Calu3 (cell line): Measurements from ENCODE around the gene MED28. TPM values are rescaled to one million over a fixed set of nuclear protein-coding genes. Genes with fewer than 3 reads are reported as not detected.

ENCODE experiments used
- BruUV-seq: library from RNA; stranded (reverse); fragments of 400-500 nt; replicated peaks from 2 replicates; lab custom pipeline; 2021; lab: Mats Ljungman, UMichigan
- CTCF ChIA-PET: fragments of 300-600 bp; sonication (Branson Sonifier 250); formaldehyde crosslinking; loops from one replicate; lab custom pipeline; 2022; ENCODE audit warnings: antibody characterized with exemption; lab: Charles Lee
- DNase-seq: peaks from one replicate; pipeline ENCODE4 v3.0.0; 2022
- H3K27ac Mint-ChIP-seq: one replicate; pipeline ENCODE4 v1.8.0; 2022; ENCODE audit warnings: mixed read lengths; ENCODE audit not compliant: unreplicated experiment
- H3K27me3 Mint-ChIP-seq: one replicate; pipeline ENCODE4 v1.8.0; 2022; ENCODE audit warnings: mixed read lengths; ENCODE audit not compliant: unreplicated experiment
- H3K36me3 Mint-ChIP-seq: one replicate; pipeline ENCODE4 v1.8.0; 2022; ENCODE audit warnings: mild to moderate bottlenecking, moderate library complexity, mixed read lengths; ENCODE audit not compliant: insufficient read depth, unreplicated experiment
- H3K4me1 Mint-ChIP-seq: one replicate; pipeline ENCODE4 v1.8.0; 2022; ENCODE audit warnings: mild to moderate bottlenecking, low read depth, mixed read lengths; ENCODE audit not compliant: unreplicated experiment
- H3K4me3 Mint-ChIP-seq: one replicate; pipeline ENCODE4 v1.8.0; 2022; ENCODE audit warnings: mild to moderate bottlenecking, low read depth, moderate library complexity, mixed read lengths; ENCODE audit not compliant: unreplicated experiment
- H3K9me3 Mint-ChIP-seq: one replicate; pipeline ENCODE4 v1.8.0; 2022; ENCODE audit warnings: low read depth, mixed read lengths; ENCODE audit not compliant: unreplicated experiment
- intact Hi-C: fragments of 100-400 bp; cut with micrococcal nuclease; formaldehyde crosslinking; loops from one replicate; pipeline ENCODE4 v1.10.0; 2022; ENCODE audit not compliant: unreplicated experiment
- total RNA-seq: library from RNA; stranded (reverse); gene quantifications from 2 replicates; pipeline ENCODE4 v1.2.3, GENCODE V29; 2022
- TF ChIP-seq, protein P1 (sequence below): fragments of 200-600 bp; IDR thresholded peaks from one replicate; pipeline ENCODE4 v1.8.0; 2022; ENCODE audit warnings: antibody characterized with exemption; ENCODE audit not compliant: unreplicated experiment

MED28 gene
- total RNA-seq, 1 experiment from 2014 or later, result 27.2 TPM

DNA sequence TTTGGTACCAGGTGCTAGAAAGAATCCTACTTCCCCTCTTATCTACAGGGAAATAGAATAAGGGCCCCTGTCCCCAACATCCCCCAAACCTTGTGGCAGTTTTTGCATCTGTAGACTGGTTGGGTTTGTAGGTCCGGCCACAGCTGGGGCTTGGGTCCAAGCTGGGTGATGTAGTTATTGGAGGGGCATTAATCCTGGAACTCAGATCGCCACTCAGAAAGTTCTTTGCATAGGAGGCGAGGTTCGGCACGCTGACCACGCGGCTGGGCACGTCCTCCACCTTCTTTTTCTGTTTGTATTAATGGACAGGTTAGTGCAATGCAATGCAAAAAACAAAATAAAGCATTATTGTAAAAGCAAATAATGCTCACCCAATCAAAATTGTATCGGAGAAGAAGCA is 19.2 kb downstream of the MED28 start:
- DNase-seq, result no peak
- intact Hi-C loops, result no loop called here
- no TSS peak for BruUV-seq
- Mint-ChIP-seq H3K4me1 (no peaks in the 10 kb centered on the region), H3K36me3 (peaks cover 14% of the 10 kb centered on the region), H3K9me3 (no peaks in the 10 kb centered on the region), H3K27me3 (no peaks in the 10 kb centered on the region), H3K27ac (no peak overlapping the region), H3K4me3 (no peak overlapping the region)
- TF ChIP-seq, protein P1, sequence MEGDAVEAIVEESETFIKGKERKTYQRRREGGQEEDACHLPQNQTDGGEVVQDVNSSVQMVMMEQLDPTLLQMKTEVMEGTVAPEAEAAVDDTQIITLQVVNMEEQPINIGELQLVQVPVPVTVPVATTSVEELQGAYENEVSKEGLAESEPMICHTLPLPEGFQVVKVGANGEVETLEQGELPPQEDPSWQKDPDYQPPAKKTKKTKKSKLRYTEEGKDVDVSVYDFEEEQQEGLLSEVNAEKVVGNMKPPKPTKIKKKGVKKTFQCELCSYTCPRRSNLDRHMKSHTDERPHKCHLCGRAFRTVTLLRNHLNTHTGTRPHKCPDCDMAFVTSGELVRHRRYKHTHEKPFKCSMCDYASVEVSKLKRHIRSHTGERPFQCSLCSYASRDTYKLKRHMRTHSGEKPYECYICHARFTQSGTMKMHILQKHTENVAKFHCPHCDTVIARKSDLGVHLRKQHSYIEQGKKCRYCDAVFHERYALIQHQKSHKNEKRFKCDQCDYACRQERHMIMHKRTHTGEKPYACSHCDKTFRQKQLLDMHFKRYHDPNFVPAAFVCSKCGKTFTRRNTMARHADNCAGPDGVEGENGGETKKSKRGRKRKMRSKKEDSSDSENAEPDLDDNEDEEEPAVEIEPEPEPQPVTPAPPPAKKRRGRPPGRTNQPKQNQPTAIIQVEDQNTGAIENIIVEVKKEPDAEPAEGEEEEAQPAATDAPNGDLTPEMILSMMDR, result no peak
- CTCF ChIA-PET, result no interaction called here

DNA sequence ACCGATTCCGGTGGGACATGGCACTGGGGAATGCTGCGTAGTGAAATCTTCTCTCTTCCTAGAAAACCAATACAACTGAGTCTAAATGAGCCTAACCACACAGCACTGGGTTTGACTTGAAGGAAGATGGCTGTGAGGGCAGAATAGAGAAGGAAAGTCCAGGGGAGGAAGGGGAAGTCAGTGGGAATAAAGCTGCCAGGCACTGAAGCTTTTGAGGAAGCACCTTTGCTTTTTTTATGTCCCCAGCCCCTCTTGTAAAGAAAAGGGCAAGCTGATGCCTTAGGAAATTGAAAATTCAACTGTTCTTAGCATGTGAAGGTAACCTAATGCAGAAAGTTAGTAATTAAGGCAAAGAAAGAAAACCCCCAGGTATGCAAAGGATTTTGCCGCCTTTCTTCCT is 20.6 kb downstream of the MED28 start:
- TF ChIP-seq, protein P1, result no peak
- no peak overlapping the region for H3K4me3 Mint-ChIP-seq
- intact Hi-C loops, result no loop called here
- H3K36me3 Mint-ChIP-seq, result peaks cover 8% of the 10 kb centered on the region
- no peaks in the 10 kb centered on the region for H3K27me3 Mint-ChIP-seq
- BruUV-seq, result no TSS peak
- no peaks in the 10 kb centered on the region for H3K4me1 Mint-ChIP-seq
- DNase-seq, result no peak
- CTCF ChIA-PET, result no interaction called here
- no peak overlapping the region for H3K27ac Mint-ChIP-seq
- H3K9me3 Mint-ChIP-seq, result no peaks in the 10 kb centered on the region

DNA sequence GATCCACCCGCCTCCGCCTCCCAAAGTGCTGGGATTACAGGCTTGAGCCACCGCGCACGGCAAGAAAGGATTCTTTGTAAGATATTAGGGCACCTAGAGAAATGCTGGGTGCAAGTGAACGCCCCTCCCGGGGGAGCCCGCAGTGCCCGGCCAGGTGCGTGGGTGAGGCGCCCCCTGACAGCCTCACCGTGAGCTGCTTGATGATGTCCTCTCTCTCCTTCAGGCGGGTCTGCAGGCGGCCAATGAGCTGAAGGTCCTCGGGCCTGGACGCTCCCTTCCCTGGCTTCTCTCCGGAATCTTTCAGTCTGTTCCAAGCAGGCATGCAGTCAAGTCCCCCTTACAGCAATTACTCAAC is 21.9 kb downstream of the MED28 start:
- Mint-ChIP-seq H3K9me3 (no peaks in the 10 kb centered on the region), H3K36me3 (peaks cover 8% of the 10 kb centered on the region), H3K4me1 (no peaks in the 10 kb centered on the region), H3K27ac (no peak overlapping the region), H3K4me3 (no peak overlapping the region), H3K27me3 (no peaks in the 10 kb centered on the region)
- CTCF ChIA-PET, result no interaction called here
- DNase-seq, result no peak
- TF ChIP-seq, protein P1, result no peak
- intact Hi-C loops, result loop anchor here (2.0 kb wide), 1 partner anchor 88 kb away; no protein-coding TSS in a partner anchor
- BruUV-seq, result no TSS peak

DNA sequence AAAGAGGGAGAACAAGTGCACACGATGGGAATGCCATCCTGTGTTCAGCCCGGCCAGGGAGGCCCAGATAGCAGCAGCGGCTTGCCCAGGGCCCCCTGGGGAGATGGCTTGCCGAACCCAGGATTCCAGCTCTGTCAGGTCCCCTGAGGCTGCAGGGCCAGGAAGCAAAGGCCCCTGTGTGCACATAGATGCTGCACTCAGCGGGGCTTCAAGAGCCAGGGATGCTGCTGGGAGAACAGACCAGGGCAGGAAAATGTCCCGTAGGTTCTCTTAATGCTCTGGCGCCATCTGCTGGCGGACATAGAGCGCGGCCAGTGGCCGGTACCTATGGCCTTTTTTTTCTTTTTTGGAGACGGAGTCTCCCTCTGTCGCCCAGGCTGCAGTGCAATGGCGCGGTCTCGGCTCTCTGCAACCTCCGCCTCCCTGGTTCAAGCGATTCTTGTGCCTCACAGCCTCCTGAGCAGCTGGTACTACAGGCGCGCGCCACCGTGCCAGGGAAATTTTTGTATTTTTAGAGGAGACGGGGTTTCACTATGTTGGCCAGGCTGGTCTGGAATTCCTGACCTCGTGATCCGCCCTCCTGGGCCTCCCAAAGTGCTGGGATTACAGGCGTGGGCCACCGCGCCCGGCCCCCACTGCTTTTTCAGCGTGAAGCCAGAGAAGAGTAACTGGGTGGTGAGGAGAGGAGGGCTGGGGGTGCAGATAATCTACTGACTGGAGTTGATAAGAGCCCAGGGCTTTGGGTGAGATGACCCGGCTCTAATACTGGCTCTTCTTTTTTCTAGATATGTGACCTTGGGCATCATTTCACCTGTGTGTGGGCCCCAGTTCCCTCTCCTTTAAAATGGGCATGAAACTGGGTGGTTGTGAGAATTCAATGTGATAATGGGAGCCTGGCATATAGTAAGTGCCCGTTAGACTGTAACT is 22.5 kb downstream of the MED28 start:
- H3K4me3 Mint-ChIP-seq, result no peak overlapping the region
- TF ChIP-seq, protein P1, result peak; percentile 77
- peaks cover 8% of the 10 kb centered on the region for H3K36me3 Mint-ChIP-seq
- H3K4me1 Mint-ChIP-seq, result no peaks in the 10 kb centered on the region
- CTCF ChIA-PET, result no interaction called here
- no peak overlapping the region for H3K27ac Mint-ChIP-seq
- H3K27me3 Mint-ChIP-seq, result no peaks in the 10 kb centered on the region
- DNase-seq, result peak; percentile 69
- no peaks in the 10 kb centered on the region for H3K9me3 Mint-ChIP-seq
- BruUV-seq, result no TSS peak
- intact Hi-C loops, result loop anchor here (2.0 kb wide), 1 partner anchor 88 kb away; no protein-coding TSS in a partner anchor
